NCI-H2196 treated with DMSO at 0.1 percent for 48 hours (cell line): ENCODE measurements around the gene MAPK7.

Experiments
- DNase-seq: peaks from one replicate; lab custom pipeline; 2025; ENCODE audit not compliant: unreplicated experiment; lab: John Stamatoyannopoulos, UW

The MAPK7 gene

DNA sequence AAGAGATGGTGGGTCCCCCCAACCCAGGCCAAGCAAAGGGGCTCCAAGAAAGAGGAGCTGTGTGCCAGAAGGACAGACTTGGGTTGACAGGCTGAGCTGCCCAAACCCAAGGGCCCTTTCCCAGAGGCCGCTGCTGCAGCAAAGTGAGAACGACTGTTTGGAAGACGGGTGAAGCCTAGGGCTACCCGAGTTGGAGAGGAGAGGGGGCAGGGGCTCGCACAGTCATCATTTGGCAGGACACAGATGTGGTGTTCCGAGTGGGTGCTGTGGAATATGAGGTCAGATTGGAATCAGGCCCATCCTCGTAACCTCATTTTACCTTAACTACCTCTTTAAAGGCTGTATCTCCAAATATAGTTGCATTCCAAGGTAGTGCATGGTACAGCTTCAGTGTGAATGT lies 14.0 kb downstream of the MAPK7 start:
- DNase-seq: no peak

DNA sequence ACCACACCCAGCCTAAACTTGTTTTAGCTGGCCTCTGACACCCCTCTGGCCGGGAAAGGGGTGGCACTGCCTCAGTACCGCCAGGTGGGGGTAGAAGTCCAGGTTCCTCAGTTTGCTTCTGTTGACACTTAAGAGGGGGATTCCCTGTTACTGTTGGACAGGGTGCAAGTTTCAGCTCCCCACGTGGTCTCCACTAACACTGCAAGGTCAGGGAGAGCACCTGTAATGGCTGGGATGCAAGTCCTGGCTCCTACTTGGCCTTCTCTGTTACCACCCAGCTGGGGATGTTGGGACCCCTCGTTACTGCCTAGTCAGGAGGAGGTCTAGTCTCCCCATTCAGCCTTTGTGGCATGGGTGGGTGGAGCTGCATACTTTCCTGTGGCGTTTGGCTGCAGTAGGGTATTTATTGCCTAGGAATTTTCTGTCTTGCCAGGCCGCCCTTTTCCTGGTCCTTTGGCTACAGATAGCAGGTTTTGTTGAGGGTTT lies 19.3 kb downstream of the MAPK7 start:
- DNase-seq: no peak

DNA sequence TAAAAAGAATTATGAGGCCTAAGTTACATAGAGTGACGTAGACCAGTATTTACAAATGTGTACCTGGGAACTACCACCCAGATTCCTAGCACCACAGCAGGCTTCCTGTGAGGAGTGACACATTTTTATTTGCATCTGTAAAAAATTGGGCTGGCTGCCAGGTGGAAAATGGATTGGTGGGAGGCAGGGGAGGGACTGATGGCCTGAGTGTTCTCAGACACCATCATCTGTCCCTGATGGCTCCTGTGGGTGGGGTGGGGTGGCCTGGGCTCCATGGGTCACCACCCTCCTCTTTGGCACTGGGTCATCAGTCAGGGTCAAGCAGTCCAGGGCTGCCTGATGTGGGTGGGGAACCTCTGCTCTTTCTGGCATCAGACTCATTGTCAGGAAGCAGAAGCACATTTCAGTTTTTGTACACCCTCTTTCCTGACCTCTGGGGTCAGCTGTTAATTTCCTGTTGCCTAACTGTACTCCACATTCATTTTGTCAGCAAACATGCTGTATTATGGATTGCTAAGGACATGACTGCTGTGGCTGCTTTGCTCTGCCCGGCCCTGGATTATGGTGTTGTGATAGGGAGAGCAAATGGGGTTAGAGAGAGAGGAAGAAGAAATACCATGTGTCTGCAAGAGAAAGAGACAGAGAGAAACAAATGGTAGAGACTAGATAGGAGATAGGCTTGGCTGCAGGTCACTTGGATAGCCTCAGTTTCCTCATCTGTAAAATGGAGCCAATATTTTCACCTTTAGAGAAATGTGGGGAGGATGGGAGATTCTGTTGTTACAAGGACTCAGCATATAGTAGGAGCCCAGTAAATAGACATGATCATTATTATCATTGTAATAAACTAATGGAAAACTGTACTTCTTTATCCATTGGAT lies 20.2 kb downstream of the MAPK7 start:
- no peak for DNase-seq

DNA sequence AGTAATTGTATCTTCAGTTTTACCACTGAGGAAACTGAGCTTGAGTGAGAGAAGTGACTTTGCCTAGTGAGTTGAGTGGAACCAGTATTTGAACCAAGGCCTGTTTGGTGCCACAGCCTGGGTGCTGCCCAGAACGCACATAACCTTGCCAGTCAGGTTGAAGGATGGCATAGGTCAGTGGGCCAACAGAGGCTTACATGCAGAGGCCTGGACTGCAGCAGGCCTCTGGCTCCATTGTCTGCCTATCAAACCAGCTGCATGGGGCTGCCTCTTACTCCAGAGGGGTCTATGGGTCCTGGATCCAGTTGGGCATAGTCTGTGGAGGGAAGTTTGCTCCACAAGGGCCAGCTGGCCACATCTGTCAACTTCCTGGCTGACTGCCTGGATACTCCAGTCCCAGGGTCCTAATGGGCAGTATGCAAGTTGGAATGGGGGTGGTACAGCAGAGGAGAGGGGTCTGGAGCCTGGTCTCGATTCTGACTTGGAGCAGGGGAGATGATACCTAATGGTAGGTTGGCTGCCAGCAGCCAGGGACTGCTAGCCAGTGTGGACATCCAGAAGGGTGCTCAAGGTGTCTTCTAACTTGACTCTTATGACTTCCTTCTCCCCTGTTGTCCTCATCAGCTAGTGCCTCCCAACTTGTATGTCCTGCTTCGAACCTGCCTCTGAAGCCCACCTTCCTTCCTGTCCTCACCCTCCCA lies 21.6 kb downstream of the MAPK7 start:
- DNase-seq: no peak

DNA sequence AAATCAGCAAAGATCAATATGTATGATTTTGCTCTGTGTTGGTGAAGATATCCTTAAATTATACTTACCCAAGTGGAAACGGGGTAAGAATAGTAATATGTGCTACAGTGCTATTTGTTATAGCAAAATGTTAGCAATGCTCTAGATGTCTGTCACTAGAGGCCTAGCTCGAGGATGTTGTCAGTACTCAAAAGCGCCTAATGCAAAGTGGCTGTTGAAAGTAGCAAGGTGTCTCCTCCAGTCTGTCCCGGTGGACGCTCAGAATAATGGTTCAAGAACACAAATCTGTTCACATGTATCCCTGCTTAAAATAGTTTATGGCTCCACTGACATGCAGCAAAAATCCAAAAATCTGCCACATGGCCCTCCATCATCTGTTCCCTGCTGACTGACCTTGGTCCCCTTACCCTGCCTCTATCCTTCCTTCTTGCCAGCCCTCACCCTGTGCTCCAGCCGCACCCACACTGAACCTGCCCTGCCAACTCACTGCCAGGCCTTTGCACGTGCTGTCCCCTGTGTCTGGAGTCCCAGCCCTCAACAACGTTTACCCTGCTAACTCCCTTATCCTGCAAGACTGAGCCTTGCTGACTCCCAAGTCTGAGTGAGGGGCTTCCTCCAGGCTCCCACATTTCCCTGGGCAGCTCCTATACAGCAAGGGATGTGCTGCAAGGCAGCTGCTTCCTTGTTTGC lies 23.2 kb downstream of the MAPK7 start:
- DNase-seq: no peak

DNA sequence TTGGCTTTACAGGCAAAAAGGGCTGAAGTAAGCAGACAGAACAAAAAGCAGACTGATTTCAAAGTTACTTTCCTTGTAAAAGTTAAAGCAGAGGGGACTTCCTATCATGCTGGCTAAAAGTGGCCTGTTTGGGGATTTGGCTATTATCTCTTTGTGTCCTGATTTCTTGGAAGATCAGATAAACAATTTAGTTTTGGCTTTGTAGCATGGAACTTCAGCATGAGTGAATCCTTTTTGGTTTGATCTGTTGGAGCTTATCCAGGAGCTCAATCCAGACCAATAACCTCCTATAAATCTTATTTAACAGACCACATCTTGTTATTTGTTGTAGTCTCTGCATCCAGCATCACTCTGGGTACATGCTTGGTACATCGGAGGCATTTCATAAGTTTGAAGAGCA lies 23.9 kb downstream of the MAPK7 start:
- no peak for DNase-seq

DNA sequence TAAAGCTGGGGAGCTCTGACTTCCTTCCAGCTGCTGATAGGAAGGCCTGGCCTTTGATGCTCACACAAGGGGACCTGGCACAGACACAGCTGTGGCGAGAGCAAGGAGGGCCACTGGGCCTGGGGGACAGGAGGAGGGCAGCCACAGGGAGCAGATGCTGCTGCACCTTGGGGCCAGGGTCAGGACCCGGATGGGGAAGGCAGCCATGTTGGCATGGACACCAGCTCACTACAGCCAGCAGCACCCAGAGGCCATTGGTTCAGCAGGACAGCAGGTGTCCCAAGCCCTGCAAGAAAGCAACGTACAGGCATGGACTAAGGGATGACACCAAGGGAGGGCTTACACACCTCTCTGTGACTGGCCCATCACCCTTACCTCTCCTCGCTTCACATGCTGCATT lies 24.7 kb downstream of the MAPK7 start:
- DNase-seq: no peak

DNA sequence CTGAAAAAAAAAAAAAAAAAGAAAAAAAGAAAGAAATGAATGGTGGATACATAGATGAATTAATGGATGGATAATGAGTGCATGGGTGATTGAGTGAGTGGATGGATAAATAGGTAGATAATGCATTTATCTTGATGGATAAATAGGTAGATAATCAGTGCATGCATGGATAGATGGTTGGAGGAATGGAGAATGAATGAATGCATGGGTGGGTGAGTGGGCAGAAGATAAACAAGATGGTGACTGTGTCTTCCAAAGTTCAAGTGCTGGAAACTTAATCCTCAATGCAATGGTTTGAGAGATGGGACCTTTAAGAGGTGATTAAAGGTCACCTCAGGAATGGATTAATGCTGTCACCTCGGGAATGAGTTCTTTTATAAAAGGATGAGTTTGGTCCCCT lies 26.0 kb downstream of the MAPK7 start:
- DNase-seq: no peak

DNA sequence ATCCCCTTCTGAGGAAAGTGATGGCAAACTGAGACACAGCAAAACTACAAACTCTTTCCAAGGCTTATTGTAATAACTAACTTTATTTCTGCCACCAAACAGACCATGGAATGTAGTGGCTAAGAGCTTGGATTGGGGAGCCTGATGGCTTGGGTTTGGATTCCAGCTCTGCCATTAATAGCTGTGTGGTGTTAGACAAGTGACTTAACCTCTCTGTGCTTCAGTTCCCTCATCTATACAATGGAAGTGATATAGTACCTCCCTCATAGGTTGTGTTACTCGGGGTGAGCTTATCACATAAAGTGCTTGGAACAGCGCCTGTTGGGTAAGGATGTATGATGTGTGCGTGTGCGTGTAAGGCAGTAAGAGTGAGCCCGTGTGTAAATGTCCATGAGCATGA lies 26.8 kb downstream of the MAPK7 start:
- DNase-seq: no peak

DNA sequence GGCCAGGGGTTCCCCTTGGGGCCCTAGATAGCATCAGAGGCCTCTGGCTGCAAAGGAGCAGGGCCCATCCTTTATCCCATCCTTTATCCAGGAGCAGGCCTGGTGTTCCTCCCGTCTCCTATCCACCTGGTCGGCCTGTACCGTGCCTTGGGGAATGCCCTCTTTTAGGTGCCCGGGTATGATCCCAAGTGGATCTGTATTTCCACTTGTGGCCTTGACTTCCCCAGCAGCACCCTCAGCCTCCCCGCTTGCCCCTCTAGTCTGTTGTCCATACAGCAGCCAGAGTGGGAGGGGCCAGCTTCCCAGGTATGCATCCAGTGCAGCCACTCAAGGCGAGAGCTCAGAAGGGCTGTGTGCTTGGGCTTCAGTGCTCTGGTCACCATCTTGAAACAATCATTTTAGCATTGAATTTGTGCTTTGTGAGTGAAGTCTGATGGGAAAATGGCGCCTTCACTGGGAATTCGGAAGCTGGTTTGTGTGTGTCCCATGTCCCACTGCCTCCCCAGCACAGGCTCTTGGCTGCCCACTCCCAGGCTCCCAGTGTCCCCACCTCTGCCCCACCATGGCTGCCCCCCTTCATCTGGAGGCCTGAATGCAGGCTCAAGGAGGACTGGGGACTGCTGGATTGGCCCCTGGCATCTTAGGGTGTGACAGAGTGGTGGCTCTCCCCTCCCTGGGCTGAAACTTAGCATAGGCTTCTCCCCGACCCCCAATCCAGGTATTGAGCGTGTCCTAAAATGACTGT lies 29.5 kb downstream of the MAPK7 start:
- DNase-seq: no peak

DNA sequence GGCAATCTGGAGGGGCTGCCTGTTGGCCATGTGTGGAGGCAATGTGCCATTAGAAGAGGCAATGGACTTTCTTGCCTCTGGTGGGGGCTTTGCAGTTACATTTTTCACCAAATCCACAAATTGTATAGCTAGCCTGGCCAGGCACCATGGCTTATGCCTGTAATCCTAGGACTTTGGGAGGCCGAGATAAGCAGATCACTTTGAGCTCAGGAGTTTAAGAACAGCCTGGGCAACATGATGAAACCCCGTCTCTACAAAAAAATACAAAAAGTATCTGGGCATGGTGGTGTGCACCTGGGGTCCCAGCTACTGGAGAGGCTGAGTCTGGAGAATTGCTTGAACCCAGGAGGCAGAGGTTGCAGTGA lies 30.0 kb downstream of the MAPK7 start:
- DNase-seq: no peak

DNA sequence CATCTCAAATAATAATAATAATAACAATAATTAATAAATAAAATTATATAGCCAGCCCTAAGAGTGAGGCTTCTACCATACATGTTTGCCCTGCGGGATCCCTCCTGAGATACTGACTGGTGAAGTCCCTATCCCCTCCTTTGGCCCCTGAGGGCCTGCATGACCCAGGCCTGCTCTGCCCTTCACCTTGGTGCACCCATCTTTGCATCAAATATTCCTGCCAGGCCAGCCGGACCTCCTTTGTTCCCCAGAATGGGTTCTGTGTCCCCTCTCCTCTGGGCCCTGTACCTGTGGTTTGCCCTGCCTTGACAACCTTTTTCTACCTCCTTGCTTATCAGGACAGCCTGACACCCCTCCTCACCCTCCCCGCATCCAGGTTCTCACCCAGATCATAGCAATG lies 30.8 kb downstream of the MAPK7 start:
- no peak for DNase-seq

DNA sequence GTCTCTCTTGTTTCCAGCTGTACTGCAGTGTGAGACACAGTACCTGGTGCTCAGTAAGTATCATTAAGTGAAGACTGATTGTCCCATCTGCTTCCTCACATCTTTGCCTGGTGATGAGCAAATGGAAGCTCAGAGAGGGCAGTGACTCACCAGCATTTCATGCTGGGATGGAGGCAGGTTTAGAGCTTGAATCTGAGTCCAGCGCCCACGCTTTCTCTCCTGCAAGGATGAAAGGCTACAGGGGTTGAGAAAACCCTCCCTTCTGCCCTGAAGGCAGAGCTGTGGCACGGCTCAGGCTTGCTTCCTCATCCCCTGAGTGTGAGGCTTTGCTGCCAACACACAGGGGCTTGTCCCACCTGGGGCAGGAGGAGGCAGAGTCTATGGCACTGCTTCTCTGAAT lies 31.2 kb downstream of the MAPK7 start:
- no peak for DNase-seq

DNA sequence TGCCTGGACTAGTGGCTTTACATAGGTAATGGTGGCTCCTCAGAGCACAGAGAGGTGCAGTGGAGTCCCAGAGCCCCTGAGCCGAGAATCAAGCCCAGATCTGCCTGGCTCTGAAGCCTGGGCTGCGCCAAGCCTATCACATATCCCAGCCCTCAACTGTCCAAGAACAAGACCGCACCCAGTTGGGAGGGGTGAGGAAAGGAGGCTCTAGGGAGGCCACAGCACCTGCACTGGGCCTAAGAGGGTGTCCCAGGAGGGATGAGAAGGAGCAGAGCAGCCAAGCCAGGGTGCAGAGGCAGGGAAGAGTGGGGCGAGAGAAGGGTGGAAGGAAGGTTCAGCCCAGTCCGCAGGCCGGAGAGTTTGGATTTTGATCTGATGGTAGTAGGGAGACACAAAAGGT lies 31.8 kb downstream of the MAPK7 start:
- no peak for DNase-seq

DNA sequence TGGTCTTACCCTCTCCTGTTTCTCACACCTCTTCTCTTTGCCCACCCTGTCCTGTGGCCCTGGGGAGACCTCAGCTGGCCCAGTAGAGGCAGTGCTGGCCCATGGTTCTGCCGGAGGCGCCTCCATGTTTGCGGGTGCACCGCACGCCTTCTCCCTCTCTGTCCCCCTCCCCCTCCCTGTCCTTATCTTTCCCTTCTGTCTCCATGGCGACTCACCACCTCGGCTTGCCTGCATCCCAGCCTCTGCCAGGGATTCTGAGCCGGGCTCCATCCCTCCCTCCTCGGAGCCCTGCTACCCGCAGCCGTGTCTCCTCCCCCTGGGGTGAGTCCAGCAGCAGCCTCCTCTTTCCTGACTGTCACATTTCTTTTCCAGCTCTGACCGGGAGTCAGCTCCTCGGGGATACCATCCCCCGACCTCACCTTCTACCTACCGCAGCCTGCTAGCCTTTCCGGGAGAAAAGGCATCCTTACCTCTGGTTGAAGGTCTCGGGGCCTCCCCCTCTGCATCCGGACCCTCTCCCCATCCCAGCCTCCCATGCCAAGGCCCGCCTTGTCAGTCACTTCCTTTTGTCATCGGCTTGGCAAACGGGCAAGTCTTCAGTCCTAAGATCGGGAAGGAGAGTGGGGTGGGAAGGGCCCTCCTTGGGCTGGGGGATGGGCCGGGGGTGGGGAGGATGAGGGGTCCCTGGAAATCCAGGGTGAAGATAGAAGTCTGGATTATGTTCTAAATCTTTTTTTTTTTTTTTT lies 32.8 kb downstream of the MAPK7 start, which contains the start of gene RNF112:
Gene RNF112, plus strand, starts transcription at position 358 of the 746 bp plus-strand sequence. Its CDS starts 177 bp downstream, at position 535.
- no peak for DNase-seq

DNA sequence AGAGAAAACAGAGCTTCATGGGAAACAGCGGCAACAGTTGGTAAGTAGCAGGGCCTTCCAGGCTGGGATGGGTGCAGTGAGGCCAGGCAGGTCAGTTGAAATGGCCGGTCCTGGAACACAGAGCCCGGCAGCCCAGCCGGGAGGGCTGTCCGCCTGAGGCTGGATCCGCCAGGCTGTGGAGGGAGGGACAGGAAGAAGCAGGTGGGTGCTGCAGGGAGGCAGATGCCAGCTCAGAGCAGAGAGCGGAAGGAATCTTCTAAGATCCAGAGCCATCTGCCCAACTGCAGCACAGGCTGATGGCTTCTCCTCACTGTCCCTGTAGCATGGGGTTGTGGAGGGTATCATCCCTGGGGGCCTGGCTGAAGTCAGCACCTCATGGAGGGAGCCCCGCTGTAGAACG lies 33.3 kb downstream of the MAPK7 start:
- no peak for DNase-seq

DNA sequence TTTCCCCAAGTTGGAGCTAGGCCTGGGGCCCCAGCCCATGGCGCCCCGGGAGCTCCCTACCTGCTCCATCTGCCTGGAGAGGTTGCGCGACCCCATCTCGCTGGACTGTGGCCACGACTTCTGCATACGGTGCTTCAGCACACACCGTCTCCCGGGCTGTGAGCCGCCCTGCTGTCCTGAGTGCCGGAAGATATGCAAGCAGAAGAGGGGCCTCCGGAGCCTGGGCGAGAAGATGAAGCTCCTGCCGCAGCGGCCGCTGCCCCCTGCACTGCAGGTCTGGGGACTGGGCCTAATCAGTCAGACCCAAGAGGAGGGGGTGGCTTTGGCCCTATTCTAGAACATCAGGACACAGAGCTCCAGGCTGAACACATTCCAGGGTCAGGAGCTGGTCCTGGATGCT lies 34.2 kb downstream of the MAPK7 start:
- DNase-seq: no peak

DNA sequence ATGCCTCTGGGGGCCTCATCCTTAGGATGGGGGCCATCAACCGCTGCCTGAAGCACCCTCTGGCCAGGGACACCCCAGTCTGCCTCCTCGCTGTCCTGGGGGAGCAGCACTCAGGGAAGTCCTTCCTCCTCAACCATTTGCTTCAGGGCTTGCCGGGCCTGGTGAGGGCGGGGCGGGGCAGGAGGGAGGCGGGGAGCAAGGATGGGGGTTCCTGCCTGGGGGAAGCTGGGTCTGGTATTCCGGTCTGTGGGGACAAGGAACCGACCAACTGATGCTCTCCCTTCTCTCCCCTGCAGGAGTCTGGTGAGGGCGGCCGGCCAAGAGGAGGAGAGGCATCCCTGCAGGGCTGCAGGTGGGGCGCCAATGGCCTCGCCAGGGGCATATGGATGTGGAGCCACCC lies 34.7 kb downstream of the MAPK7 start:
- DNase-seq: no peak

DNA sequence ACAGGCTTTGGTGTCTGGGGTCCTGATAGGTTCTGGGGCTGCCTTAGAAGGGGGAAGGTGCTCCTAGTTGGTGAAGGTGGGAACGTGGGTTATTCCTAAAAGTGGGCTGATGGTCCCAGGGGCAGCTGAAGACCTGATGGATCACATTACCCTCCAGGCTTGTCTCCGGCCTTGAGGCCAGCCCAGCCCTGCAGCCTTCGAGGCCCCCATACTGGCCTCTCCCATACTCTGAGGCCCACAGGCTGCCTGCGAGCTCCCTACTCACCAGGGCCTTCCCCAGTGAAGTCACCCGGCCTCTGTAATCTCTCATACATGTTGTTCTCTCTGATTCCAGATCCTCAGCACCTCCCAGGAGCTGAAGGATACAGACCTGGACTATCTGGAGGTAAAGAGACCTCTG lies 35.5 kb downstream of the MAPK7 start:
- DNase-seq: no peak
